ENCODE data around the gene C1orf21.

The C1orf21 gene

DNA sequence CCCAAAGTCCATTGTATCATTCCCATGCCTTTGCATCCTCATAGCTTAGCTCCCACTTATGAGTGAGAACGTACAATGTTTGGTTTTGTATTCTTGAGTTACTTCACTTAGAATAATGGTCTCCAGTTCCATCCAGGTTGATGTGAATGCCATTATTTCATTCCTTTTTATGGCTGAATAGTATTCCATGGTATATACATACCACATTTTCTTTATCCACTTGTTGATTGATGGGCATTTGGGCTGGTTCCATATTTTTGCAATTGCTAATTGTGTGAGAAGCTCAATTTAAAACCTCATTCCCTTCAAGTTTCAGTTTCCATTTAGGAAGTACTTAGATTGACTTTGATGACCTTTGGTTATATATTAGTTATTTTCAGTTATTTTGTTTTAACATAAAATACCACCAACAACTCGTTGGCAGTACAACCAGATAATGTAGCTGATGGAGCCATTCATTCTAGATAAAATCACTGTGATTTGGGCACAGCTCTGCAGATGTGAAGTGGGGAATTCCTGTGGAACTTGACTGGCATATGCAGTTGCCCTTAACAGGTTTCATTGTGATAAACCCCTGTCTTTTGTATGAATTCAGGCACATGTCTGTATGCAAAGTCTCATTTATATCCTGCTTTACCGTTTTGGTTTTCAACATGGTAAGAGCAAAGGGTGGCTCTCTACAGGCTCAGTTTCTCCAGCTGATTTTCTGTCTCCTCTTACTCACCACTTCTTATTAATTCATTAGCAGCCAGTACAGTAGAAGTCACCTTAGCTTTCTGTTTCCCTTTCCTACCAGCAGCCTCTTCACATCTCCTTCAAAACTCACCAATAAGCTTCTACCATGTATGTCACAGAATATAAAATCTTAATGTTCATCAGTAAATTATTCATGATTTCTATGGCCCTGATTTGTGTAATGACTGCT, 170.9 kb downstream of the C1orf21 start:
- TF ChIP-seq ZNF274 (IDR thresholded peaks at IDR 0.05; ENCODE audit: low read depth, low read length), result no peak
- no peak overlapping the region for H3K4me3 ChIP-seq (ENCODE audit: low read length)

DNA sequence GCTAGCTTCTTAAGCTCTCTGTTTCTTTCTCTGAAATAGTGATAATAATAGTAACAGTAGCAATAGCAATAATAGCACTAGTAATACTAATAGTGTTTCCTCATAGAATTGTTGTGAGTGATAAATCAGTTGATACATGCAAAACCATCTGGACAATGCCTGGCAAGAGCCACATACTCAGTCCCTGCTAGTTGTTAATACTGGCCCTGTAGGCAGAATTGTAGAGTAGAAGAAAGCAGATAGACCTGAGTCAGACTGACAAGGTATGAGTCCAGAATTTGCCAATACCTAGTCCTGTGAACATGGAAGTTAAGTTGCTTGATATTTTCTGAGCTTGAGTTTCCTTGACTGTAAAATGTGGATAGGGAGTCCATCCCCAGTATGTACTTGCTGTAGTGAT, 171.9 kb downstream of the C1orf21 start:
- no peak for TF ChIP-seq ZNF274 (IDR thresholded peaks at IDR 0.05; ENCODE audit: low read depth, low read length)
- H3K4me3 ChIP-seq (ENCODE audit: low read length), result no peak overlapping the region

DNA sequence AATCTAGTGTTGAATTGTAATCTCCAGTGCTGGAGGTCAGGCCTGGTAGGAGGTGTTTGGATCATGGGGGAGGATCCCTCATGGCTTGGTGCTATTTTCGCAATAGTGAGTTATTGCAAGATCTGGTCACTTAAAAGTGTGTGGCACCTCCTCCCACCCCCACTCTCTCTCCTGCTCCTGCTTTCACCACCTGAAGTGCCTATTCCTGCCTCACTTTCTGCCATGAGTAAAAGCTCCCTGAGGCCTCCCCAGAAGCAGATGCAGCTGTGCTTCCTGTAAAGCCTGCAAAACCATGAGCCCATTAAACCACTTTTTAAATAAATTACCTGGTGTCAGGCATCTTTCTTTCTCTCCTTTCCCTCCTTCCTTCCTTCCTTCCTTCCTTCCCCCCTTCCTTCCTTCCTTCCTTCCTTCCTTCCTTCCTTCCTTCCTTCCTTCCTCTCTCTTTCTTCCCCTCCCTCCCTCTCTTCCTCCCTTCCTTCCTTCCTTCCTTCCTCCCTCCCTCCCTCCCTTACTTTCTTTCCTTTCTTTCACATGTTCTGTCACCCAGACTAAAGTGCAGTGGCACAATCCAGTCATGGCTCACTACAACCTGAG, 172.4 kb downstream of the C1orf21 start:
- no peak for TF ChIP-seq ZNF274 (IDR thresholded peaks at IDR 0.05; ENCODE audit: low read depth, low read length)
- H3K4me3 ChIP-seq (ENCODE audit: low read length), result no peak overlapping the region

GRCh38 chr1:184562806-184563205, 176.0 kb downstream of the C1orf21 start:
- no peak overlapping the region for H3K4me3 ChIP-seq (ENCODE audit: low read length)
- TF ChIP-seq ZNF274 (IDR thresholded peaks at IDR 0.05; ENCODE audit: low read depth, low read length), result no peak

DNA sequence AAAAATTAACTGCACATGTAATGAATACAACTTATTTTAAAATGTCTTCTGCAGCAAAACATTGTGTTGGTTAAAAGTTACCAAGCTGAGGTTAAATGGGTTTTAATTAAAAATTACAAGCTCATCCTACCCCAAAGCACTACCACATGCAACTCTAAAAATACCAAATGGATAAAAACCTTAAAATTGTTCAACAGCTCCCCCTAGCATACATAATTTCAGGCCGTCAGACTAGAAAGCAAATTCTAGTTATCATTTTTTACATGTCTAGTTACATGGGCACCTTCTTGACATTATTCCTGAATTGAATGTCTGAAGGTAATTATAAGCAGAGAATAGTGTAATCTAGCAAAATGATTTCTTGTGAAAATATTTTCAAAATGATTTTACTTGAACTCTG, 176.5 kb downstream of the C1orf21 start:
- H3K4me3 ChIP-seq (ENCODE audit: low read length), result no peak overlapping the region
- no peak for TF ChIP-seq ZNF274 (IDR thresholded peaks at IDR 0.05; ENCODE audit: low read depth, low read length)

GRCh38 chr1:184567009-184567408, 180.2 kb downstream of the C1orf21 start:
- no peak overlapping the region for H3K4me3 ChIP-seq (ENCODE audit: low read length)
- TF ChIP-seq ZNF274 (IDR thresholded peaks at IDR 0.05; ENCODE audit: low read depth, low read length), result no peak

DNA sequence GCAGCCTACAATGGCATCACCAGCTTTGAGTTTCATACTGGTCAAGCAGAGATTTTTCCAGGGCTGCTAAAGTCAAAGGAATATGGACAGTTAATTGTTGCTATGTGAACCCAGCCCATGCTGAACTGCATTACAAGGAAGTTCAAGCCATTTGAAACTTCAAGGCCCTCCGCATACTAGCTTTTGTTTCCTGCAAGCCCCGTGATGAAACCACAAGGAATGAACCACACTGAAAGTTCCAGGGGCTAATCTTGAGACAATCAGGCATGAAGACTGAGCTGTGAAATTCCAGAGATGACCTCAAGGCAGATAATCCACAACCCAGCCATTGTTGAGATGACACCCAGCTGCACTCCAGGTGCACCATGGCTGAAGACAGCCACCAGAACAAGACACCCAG, 180.8 kb downstream of the C1orf21 start:
- no peak for TF ChIP-seq ZNF274 (IDR thresholded peaks at IDR 0.05; ENCODE audit: low read depth, low read length)
- H3K4me3 ChIP-seq (ENCODE audit: low read length), result no peak overlapping the region

GRCh38 chr1:184568148-184568547, 181.3 kb downstream of the C1orf21 start:
- no peak overlapping the region for H3K4me3 ChIP-seq (ENCODE audit: low read length)
- TF ChIP-seq ZNF274 (IDR thresholded peaks at IDR 0.05; ENCODE audit: low read depth, low read length), result no peak

GRCh38 chr1:184569106-184569505, 182.3 kb downstream of the C1orf21 start:
- no peak for TF ChIP-seq ZNF274 (IDR thresholded peaks at IDR 0.05; ENCODE audit: low read depth, low read length)
- H3K4me3 ChIP-seq (ENCODE audit: low read length), result no peak overlapping the region

- no peak for TF ChIP-seq ZNF274 (IDR thresholded peaks at IDR 0.05; ENCODE audit: low read depth, low read length)
Observed at GRCh38 chr1:184574588-184574987, 187.8 kb downstream of the C1orf21 start.

GRCh38 chr1:184576822-184577221, 190.0 kb downstream of the C1orf21 start:
- H3K4me3 ChIP-seq (ENCODE audit: low read length), result no peak overlapping the region
- TF ChIP-seq ZNF274 (IDR thresholded peaks at IDR 0.05; ENCODE audit: low read depth, low read length), result no peak

More at GRCh38 chr1:184574588-184574987, 187.8 kb downstream of the C1orf21 start:
- no peak overlapping the region for H3K4me3 ChIP-seq (ENCODE audit: low read length)

GRCh38 chr1:184577319-184577718, 190.5 kb downstream of the C1orf21 start:
- no peak overlapping the region for H3K4me3 ChIP-seq (ENCODE audit: low read length)
- TF ChIP-seq ZNF274 (IDR thresholded peaks at IDR 0.05; ENCODE audit: low read depth, low read length), result no peak

- H3K4me3 ChIP-seq (ENCODE audit: low read length), result no peak overlapping the region
- TF ChIP-seq ZNF274 (IDR thresholded peaks at IDR 0.05; ENCODE audit: low read depth, low read length), result no peak
Observed at GRCh38 chr1:184582411-184582810, 195.6 kb downstream of the C1orf21 start.

DNA sequence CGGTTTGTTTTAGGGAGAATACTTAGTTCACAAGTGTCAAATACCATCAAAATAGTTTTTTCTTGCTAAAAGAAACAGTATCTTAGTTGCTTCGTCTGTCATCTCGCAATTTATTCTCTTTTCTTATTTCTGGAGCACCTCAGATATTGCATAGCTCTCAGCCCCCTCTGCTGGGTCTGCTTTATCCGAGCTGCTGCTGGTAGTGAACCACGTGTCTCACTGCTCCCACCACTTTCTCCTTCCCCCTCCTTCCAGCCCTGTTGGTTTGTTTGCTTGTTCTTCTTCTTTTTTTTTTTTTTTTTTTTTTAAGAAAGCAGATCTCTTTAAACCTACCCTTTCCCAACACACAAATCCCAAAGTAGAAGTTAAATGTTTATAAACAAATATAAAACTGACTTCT, 197.0 kb downstream of the C1orf21 start:
- no peak for TF ChIP-seq ZNF274 (IDR thresholded peaks at IDR 0.05; ENCODE audit: low read depth, low read length)

GRCh38 chr1:184588701-184589100, 201.9 kb downstream of the C1orf21 start:
- H3K4me3 ChIP-seq (ENCODE audit: low read length), result no peak overlapping the region
- no peak for TF ChIP-seq ZNF274 (IDR thresholded peaks at IDR 0.05; ENCODE audit: low read depth, low read length)

More for the DNA sequence above, 197.0 kb downstream of the C1orf21 start:
- no peak overlapping the region for H3K4me3 ChIP-seq (ENCODE audit: low read length)

Measured in GM08714 (cell line).